Measurements from ENCODE around the gene CEMP1. TPM values are rescaled to one million over a fixed set of nuclear protein-coding genes. Genes with fewer than 3 reads are reported as not detected.
A peak's percentile ranks its signal among the peaks of the same experiment; 100 is the strongest.
"Not testable (repeated sequence)": the region's sequence is repeated elsewhere in the genome, so short reads cannot be mapped to it uniquely, and the experiment has no call there.

Gene CEMP1, protein sequence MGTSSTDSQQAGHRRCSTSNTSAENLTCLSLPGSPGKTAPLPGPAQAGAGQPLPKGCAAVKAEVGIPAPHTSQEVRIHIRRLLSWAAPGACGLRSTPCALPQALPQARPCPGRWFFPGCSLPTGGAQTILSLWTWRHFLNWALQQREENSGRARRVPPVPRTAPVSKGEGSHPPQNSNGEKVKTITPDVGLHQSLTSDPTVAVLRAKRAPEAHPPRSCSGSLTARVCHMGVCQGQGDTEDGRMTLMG
- total RNA-seq: under 1 TPM; 0.16 to 0.60 (median 0.38) TPM

DNA sequence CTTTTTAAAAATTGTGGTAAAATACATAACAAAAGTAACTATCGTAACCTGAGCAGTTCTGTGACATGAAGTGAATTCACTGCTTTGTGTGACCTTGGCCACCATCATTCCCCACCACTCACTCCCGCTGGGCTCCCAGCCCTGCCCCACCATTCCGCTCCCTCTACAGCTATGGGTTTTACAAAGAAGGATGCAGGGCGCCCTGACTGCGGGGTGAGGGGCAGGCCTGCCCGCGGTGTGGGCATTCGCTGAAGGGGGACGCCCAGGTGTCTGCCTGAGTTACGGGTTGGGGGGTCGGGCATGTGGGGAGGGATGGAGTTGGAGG is at the start of gene CEMP1:
Gene CEMP1 (minus strand): TSS at position 38 of the 325 bp plus-strand sequence. CDS start 335 bp downstream, outside the sequence.
- Mint-ChIP-seq H3K27me3 (ENCODE audit: low read depth) (no peaks in the 10 kb centered on the region), H3K4me1 (ENCODE audit: low read depth) (peaks cover 16% of the 10 kb centered on the region), H3K36me3 (ENCODE audit: insufficient read depth) (peaks cover under 1% of the 10 kb centered on the region), H3K4me3 (peak within 1 kb of the TSS; percentile 90), H3K9me3 (no peaks in the 10 kb centered on the region)
- DNase-seq (no peak), ATAC-seq (peak in 1 of 2 donors; percentile 7)

- H3K9me3 Mint-ChIP-seq; H3K36me3 Mint-ChIP-seq (ENCODE audit: insufficient read depth); H3K27me3 Mint-ChIP-seq (ENCODE audit: low read depth); H3K4me3 Mint-ChIP-seq; ATAC-seq; H3K4me1 Mint-ChIP-seq (ENCODE audit: low read depth); DNase-seq: not testable (repeated sequence)
These were observed 49.6 kb upstream of the CEMP1 start for GRCh38 chr16:2580818-2581217.

GRCh38 chr16:2580143-2580542 is 48.9 kb upstream of the CEMP1 start:
- not testable (repeated sequence) for H3K9me3 Mint-ChIP-seq; H3K27me3 Mint-ChIP-seq (ENCODE audit: low read depth); H3K4me1 Mint-ChIP-seq (ENCODE audit: low read depth); H3K4me3 Mint-ChIP-seq; H3K36me3 Mint-ChIP-seq (ENCODE audit: insufficient read depth); DNase-seq
- peak; percentile 35 to 51 for ATAC-seq

- not testable (repeated sequence) for H3K36me3 Mint-ChIP-seq (ENCODE audit: insufficient read depth); H3K4me3 Mint-ChIP-seq; H3K4me1 Mint-ChIP-seq (ENCODE audit: low read depth); H3K9me3 Mint-ChIP-seq; H3K27me3 Mint-ChIP-seq (ENCODE audit: low read depth); DNase-seq; ATAC-seq
These were observed 47.7 kb upstream of the CEMP1 start for GRCh38 chr16:2578905-2579304.

GRCh38 chr16:2577044-2577443 is 45.8 kb upstream of the CEMP1 start:
- not testable (repeated sequence) for H3K9me3 Mint-ChIP-seq; H3K4me3 Mint-ChIP-seq; H3K27me3 Mint-ChIP-seq (ENCODE audit: low read depth); ATAC-seq; H3K4me1 Mint-ChIP-seq (ENCODE audit: low read depth); H3K36me3 Mint-ChIP-seq (ENCODE audit: insufficient read depth); DNase-seq

GRCh38 chr16:2575839-2576238 is 44.6 kb upstream of the CEMP1 start:
- DNase-seq; H3K4me1 Mint-ChIP-seq (ENCODE audit: low read depth); H3K27me3 Mint-ChIP-seq (ENCODE audit: low read depth); ATAC-seq; H3K9me3 Mint-ChIP-seq; H3K4me3 Mint-ChIP-seq; H3K36me3 Mint-ChIP-seq (ENCODE audit: insufficient read depth): not testable (repeated sequence)

DNA sequence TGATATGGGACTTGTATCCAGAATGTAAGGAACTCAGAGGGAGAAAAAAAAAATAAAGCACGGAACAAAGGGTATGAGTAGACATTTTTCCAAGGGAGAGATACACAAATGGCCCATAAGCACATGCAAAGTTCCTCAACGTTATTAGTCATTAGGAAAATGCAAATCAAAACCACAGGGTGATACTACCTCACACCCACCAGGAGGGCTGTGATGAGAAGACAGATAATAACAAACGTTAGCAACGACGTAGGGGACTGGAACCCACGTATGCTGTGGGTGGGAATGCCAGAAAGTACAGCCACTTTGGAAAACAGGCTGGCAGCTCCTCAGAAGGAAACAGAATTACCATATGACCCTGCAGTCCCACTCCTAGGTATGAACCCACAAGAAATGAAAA is 41.5 kb upstream of the CEMP1 start:
- H3K9me3 Mint-ChIP-seq; H3K4me3 Mint-ChIP-seq; H3K36me3 Mint-ChIP-seq (ENCODE audit: insufficient read depth); DNase-seq; H3K27me3 Mint-ChIP-seq (ENCODE audit: low read depth); H3K4me1 Mint-ChIP-seq (ENCODE audit: low read depth): not testable (repeated sequence)
- peak; percentile 88 to 91 for ATAC-seq

- DNase-seq; H3K9me3 Mint-ChIP-seq; H3K4me3 Mint-ChIP-seq; H3K27me3 Mint-ChIP-seq (ENCODE audit: low read depth); H3K36me3 Mint-ChIP-seq (ENCODE audit: insufficient read depth); H3K4me1 Mint-ChIP-seq (ENCODE audit: low read depth); ATAC-seq: not testable (repeated sequence)
These were observed 37.4 kb upstream of the CEMP1 start for GRCh38 chr16:2568573-2568972.

GRCh38 chr16:2567506-2567905 is 36.3 kb upstream of the CEMP1 start:
- not testable (repeated sequence) for H3K36me3 Mint-ChIP-seq (ENCODE audit: insufficient read depth); H3K4me1 Mint-ChIP-seq (ENCODE audit: low read depth); H3K4me3 Mint-ChIP-seq; ATAC-seq; H3K9me3 Mint-ChIP-seq; H3K27me3 Mint-ChIP-seq (ENCODE audit: low read depth); DNase-seq

- DNase-seq: peak; percentile 56
- not testable (repeated sequence) for H3K4me1 Mint-ChIP-seq (ENCODE audit: low read depth); H3K36me3 Mint-ChIP-seq (ENCODE audit: insufficient read depth); H3K9me3 Mint-ChIP-seq; H3K27me3 Mint-ChIP-seq (ENCODE audit: low read depth); H3K4me3 Mint-ChIP-seq
- peak; percentile 97 to 98 for ATAC-seq
These were observed 29.6 kb upstream of the CEMP1 start for GRCh38 chr16:2560798-2561133.

DNA sequence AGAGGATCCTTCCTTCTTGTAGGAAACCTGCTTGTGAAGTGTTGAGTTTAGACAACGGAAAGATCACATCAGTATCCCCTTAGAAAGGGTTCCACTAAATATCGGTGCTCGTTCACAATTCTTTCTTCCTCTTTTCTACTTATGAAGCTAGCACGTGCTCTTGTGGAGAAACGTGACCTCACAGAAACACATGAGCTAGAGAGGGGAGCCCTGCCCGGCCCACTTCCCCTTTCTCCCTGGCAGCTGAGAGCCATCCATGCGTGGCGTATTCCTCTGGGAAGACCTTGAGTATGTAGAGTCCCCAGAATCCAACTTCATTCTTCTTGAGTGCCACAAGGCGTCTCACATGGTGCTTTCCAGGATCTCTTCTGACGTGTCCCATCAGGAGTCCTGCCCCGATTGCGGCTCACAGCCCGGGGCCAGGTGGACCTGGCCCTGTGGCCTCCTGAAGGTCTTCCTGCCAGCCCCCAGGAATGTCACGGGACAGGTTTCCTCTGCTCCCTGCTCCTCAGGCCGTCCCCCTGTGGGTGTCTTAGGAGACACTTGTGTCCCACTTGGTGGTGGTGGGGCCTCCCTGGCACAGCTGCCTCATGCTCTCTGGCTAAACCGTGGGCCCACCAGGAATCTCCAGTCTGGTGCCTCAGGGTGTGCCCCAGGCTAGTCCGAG is 29.1 kb upstream of the CEMP1 start:
- not testable (repeated sequence) for H3K4me1 Mint-ChIP-seq (ENCODE audit: low read depth); DNase-seq; H3K27me3 Mint-ChIP-seq (ENCODE audit: low read depth); H3K4me3 Mint-ChIP-seq; H3K9me3 Mint-ChIP-seq; H3K36me3 Mint-ChIP-seq (ENCODE audit: insufficient read depth); ATAC-seq

- ATAC-seq; H3K27me3 Mint-ChIP-seq (ENCODE audit: low read depth); H3K9me3 Mint-ChIP-seq; H3K36me3 Mint-ChIP-seq (ENCODE audit: insufficient read depth); DNase-seq; H3K4me1 Mint-ChIP-seq (ENCODE audit: low read depth); H3K4me3 Mint-ChIP-seq: not testable (repeated sequence)
These were observed 25.9 kb upstream of the CEMP1 start for GRCh38 chr16:2557150-2557549.

- not testable (repeated sequence) for H3K4me3 Mint-ChIP-seq; H3K4me1 Mint-ChIP-seq (ENCODE audit: low read depth); H3K27me3 Mint-ChIP-seq (ENCODE audit: low read depth); H3K36me3 Mint-ChIP-seq (ENCODE audit: insufficient read depth); H3K9me3 Mint-ChIP-seq; DNase-seq
- peak in 1 of 2 donors; percentile 30 for ATAC-seq
These were observed 23.7 kb upstream of the CEMP1 start for GRCh38 chr16:2554709-2555425.

GRCh38 chr16:2551420-2551889 is 20.2 kb upstream of the CEMP1 start:
- H3K4me1 Mint-ChIP-seq (ENCODE audit: low read depth); H3K4me3 Mint-ChIP-seq; H3K9me3 Mint-ChIP-seq; ATAC-seq; H3K27me3 Mint-ChIP-seq (ENCODE audit: low read depth); H3K36me3 Mint-ChIP-seq (ENCODE audit: insufficient read depth); DNase-seq: not testable (repeated sequence)

DNA sequence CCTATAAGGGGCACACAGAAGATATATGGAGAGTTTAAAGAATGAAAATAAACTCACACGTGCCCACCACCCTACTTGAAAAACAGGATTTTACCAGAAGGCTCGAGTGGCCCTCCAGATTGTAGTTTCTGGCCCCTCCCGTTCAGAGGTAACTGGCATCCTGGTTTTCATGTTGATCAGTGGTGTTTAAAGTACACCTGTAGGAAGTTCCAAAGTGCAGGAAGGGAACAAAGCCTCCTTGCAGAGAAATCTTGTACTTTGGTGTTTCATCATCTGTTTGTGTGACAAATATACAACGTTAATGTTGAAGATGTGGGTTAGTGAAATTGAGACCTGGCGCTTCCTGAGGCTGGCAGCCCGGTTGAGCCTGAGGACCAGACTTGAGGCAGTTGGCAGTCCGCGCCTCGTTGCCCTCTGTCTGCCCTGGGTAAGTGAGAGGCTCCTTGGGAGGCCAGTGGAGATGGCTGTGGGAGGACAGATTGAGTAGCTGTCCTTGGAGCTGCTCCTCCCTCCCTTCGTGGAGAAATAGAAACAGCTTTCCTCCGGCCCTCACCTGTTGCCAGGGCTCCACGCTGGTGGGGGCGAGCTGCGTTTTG is 19.2 kb upstream of the CEMP1 start:
- H3K27me3 Mint-ChIP-seq (ENCODE audit: low read depth); DNase-seq; ATAC-seq; H3K36me3 Mint-ChIP-seq (ENCODE audit: insufficient read depth); H3K4me3 Mint-ChIP-seq; H3K9me3 Mint-ChIP-seq; H3K4me1 Mint-ChIP-seq (ENCODE audit: low read depth): not testable (repeated sequence)
